ENCODE measurements around the gene CCDC141. TPM values are rescaled to one million over a fixed set of nuclear protein-coding genes. Genes with fewer than 3 reads are reported as not detected.
A peak's percentile ranks its signal among the peaks of the same experiment; 100 is the strongest.

The CCDC141 gene
- total RNA-seq, 6 donors from 2014 or later, result 18.5 to 126 (median 58.5) TPM

- WGBS, 2 donors, result 72 to 95% methylated on average over 1 of the region's 1 CpG
- Histone ChIP-seq H3K4me1 (peaks cover 0 to 6% (median 0%) of the 10 kb centered on the region in 4 donors), H3K4me3 (no peak overlapping the region)
Measured at GRCh38 chr2:178924817-178925216, 125.1 kb downstream of the CCDC141 start.

GRCh38 chr2:178923546-178923945 is 126.4 kb downstream of the CCDC141 start:
- DNase-seq (no peak), ATAC-seq (ENCODE audit: low FRiP score in 2 of 2) (no peak)
- peaks cover 0 to 6% (median 0%) of the 10 kb centered on the region in 4 donors for H3K4me1 ChIP-seq
- H3K27ac ChIP-seq, result no peak overlapping the region
- TF ChIP-seq, protein P1, sequence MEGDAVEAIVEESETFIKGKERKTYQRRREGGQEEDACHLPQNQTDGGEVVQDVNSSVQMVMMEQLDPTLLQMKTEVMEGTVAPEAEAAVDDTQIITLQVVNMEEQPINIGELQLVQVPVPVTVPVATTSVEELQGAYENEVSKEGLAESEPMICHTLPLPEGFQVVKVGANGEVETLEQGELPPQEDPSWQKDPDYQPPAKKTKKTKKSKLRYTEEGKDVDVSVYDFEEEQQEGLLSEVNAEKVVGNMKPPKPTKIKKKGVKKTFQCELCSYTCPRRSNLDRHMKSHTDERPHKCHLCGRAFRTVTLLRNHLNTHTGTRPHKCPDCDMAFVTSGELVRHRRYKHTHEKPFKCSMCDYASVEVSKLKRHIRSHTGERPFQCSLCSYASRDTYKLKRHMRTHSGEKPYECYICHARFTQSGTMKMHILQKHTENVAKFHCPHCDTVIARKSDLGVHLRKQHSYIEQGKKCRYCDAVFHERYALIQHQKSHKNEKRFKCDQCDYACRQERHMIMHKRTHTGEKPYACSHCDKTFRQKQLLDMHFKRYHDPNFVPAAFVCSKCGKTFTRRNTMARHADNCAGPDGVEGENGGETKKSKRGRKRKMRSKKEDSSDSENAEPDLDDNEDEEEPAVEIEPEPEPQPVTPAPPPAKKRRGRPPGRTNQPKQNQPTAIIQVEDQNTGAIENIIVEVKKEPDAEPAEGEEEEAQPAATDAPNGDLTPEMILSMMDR (IDR thresholded peaks at IDR 0.05), result no peak
- TF ChIP-seq POLR2AphosphoS5 (IDR thresholded peaks at IDR 0.05) (no peak), EP300 (IDR thresholded peaks at IDR 0.05) (no peak), POLR2A (IDR thresholded peaks at IDR 0.05) (no peak)
- no peak overlapping the region for H3K4me3 ChIP-seq
- H3K36me3 ChIP-seq, result no peaks in the 10 kb centered on the region
- H3K27me3 ChIP-seq, result no peaks in the 10 kb centered on the region
- no peaks in the 10 kb centered on the region for H3K9me3 ChIP-seq
- 94 to 97% methylated on average over 8 of the region's 8 CpGs for WGBS, 2 donors

More at GRCh38 chr2:178924817-178925216, 125.1 kb downstream of the CCDC141 start:
- TF ChIP-seq POLR2A (IDR thresholded peaks at IDR 0.05) (no peak), POLR2AphosphoS5 (IDR thresholded peaks at IDR 0.05) (no peak), EP300 (IDR thresholded peaks at IDR 0.05) (no peak)
- TF ChIP-seq, protein P1 (IDR thresholded peaks at IDR 0.05), result no peak
- DNase-seq (no peak), ATAC-seq (ENCODE audit: low FRiP score in 2 of 2) (no peak)
- Histone ChIP-seq H3K27ac (no peak overlapping the region), H3K9me3 (no peaks in the 10 kb centered on the region), H3K27me3 (no peaks in the 10 kb centered on the region), H3K36me3 (no peaks in the 10 kb centered on the region)

DNA sequence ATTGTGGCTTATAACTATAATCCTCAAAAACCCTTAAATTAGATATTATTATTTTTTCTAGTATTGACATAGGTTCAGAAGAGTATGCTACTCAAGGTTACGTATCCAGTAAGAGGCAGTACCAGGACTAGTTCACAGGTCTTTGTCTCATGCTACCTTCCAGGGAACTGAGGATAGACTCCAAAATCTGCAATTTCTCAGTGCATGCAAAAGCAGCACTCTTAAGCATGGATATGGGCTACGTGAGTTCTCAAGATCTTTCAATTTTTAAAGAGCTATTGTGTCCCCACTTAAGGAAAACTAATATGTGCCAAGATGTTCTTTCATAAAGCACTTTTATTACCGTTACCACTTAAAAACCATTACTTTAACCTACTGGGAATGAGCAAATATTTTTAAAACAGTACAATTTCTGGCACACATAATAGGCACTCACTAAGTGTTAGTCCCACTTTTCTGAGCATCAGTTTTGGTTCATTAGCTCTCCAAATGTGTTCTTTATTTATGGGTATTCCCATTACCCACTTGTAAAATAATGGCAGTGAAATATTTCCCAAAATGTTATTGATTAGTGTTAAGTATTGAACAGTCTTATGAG is 128.9 kb downstream of the CCDC141 start:
- H3K27ac ChIP-seq, result no peak overlapping the region
- H3K9me3 ChIP-seq, result no peaks in the 10 kb centered on the region
- H3K36me3 ChIP-seq, result no peaks in the 10 kb centered on the region
- TF ChIP-seq POLR2A (IDR thresholded peaks at IDR 0.05), result no peak
- TF ChIP-seq, protein P1 (IDR thresholded peaks at IDR 0.05), result no peak
- TF ChIP-seq EP300 (IDR thresholded peaks at IDR 0.05), result no peak
- no peak for TF ChIP-seq POLR2AphosphoS5 (IDR thresholded peaks at IDR 0.05)
- DNase-seq, result no peak
- ATAC-seq (ENCODE audit: low FRiP score in 2 of 2), result peak in 1 of 2 donors; percentile 55
- H3K4me3 ChIP-seq, result no peak overlapping the region
- no peaks in the 10 kb centered on the region for H3K27me3 ChIP-seq
- H3K4me1 ChIP-seq, result peaks cover 0 to 9% (median 0%) of the 10 kb centered on the region in 4 donors
- WGBS, 2 donors, result 52 to 72% methylated on average over 3 of the region's 3 CpGs

DNA sequence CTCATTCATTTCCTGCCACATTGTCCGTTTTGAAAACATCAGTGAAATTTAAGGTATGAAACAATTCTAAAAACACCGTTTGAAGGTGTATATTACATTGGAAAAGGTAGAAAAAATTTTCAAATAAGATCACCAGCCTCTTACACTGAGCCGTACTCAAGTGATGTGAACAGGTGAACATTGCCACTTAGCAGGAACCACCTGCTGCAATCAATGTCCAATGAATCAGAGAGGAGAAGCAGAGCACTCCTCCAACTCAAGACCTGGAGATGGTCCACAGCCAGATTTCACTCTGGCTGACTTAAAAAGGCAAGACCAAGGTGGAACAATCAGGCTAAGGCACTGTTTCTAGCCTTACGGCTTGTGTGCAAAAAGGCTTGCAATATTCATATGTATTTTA is 132.4 kb downstream of the CCDC141 start:
- Histone ChIP-seq H3K27me3 (no peaks in the 10 kb centered on the region), H3K27ac (no peak overlapping the region), H3K4me3 (no peak overlapping the region), H3K4me1 (peaks cover 0 to 7% (median 3%) of the 10 kb centered on the region in 4 donors), H3K9me3 (no peaks in the 10 kb centered on the region), H3K36me3 (no peaks in the 10 kb centered on the region)
- DNase-seq, result peak in 1 of 2 donors; percentile 47
- 56 to 65% methylated on average over 4 of the region's 4 CpGs for WGBS, 2 donors
- no peak for TF ChIP-seq POLR2A (IDR thresholded peaks at IDR 0.05)
- TF ChIP-seq, protein P1 (IDR thresholded peaks at IDR 0.05), result no peak
- no peak for TF ChIP-seq EP300 (IDR thresholded peaks at IDR 0.05)
- no peak for TF ChIP-seq POLR2AphosphoS5 (IDR thresholded peaks at IDR 0.05)
- ATAC-seq (ENCODE audit: low FRiP score in 2 of 2), result peak in 1 of 2 donors; percentile 57

All from upper lobe of left lung (tissue), 6 donors.